ENCODE measurements around the gene SYT2.

Gene SYT2

DNA sequence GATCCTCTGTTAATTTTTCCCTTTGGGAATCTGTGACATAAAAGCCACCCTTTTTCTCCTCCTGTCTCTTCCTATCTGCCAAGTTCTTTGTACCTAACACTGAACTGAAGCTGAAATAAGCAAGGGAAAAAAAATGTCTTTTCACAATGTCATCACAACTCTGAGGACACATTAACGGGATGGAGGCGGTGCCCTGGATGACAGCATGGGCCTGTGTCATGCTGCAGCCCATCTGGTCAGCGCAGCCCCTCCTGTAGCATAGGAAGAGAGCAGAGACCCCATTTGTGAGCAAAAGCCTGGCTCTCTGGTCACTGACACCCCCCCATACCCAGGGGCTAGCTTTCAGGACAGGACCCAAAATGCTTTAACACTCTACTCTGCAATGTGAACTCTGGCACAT, 22.5 kb downstream of the SYT2 start:
- no peak overlapping the region for H3K27ac ChIP-seq
- H3K36me3 ChIP-seq: no peaks in the 10 kb centered on the region; the same call in 1 of the 2 replicates
- no peaks in the 10 kb centered on the region for H3K27me3 ChIP-seq (ENCODE audit: insufficient read depth, low read depth, severe bottlenecking)
- no peaks in the 10 kb centered on the region for H3K9me3 ChIP-seq (ENCODE audit: severe bottlenecking)
- TF ChIP-seq, protein P1, sequence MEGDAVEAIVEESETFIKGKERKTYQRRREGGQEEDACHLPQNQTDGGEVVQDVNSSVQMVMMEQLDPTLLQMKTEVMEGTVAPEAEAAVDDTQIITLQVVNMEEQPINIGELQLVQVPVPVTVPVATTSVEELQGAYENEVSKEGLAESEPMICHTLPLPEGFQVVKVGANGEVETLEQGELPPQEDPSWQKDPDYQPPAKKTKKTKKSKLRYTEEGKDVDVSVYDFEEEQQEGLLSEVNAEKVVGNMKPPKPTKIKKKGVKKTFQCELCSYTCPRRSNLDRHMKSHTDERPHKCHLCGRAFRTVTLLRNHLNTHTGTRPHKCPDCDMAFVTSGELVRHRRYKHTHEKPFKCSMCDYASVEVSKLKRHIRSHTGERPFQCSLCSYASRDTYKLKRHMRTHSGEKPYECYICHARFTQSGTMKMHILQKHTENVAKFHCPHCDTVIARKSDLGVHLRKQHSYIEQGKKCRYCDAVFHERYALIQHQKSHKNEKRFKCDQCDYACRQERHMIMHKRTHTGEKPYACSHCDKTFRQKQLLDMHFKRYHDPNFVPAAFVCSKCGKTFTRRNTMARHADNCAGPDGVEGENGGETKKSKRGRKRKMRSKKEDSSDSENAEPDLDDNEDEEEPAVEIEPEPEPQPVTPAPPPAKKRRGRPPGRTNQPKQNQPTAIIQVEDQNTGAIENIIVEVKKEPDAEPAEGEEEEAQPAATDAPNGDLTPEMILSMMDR (IDR thresholded peaks at IDR 0.05; ENCODE audit: low read depth, low read length): no peak
- no peak overlapping the region for H3K4me3 ChIP-seq (ENCODE audit: low read depth, low read length)
- no peak for DNase-seq

DNA sequence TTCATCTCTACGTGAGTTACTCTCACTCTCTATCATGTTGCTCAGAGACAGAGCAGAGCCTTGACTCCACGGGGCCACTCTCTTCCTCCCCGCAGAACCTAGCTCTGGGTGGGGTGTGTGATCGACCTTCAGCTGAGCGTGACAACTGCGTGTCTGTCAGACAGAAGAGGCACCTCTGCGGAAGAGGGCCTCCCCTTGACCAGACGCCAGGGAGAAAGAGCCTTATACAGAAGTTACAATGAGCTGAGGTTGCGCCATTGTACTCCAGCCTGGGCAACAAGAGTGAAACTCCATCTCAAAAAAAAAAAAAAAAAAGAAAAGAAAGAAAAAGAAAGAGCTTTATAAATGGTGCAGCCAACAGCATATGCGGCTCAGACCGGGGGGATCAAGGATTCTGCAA, 22.9 kb downstream of the SYT2 start:
- Histone ChIP-seq H3K27me3 (ENCODE audit: insufficient read depth, low read depth, severe bottlenecking) (no peaks in the 10 kb centered on the region), H3K4me3 (ENCODE audit: low read depth, low read length) (no peak overlapping the region), H3K36me3 (no peaks in the 10 kb centered on the region; the same call in 1 of the 2 replicates), H3K27ac (no peak overlapping the region), H3K9me3 (ENCODE audit: severe bottlenecking) (no peaks in the 10 kb centered on the region)
- DNase-seq: no peak
- TF ChIP-seq, protein P1 (IDR thresholded peaks at IDR 0.05; ENCODE audit: low read depth, low read length): no peak

DNA sequence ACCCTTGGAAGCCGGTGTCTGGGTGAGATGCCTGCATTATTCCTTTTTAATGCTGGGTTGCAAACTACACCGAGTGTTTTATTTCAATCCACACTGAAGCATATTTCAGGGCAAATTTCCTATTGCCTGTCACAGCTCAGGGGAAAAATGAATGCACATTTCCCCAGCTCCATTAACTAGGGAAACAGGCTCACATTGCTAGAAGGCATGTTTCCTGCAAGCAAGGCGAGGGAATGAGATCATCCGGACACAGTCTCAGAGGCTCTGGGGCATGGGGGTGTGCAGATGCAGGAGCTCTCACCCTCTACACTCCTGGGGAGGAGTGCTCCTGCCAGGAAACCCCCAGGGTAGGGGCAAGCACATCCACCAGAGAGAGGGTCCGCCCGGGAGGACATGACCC, 24.6 kb downstream of the SYT2 start:
- Histone ChIP-seq H3K27ac (no peak overlapping the region), H3K27me3 (ENCODE audit: insufficient read depth, low read depth, severe bottlenecking) (no peaks in the 10 kb centered on the region), H3K36me3 (no peaks in the 10 kb centered on the region; the same call in 1 of the 2 replicates), H3K9me3 (ENCODE audit: severe bottlenecking) (no peaks in the 10 kb centered on the region), H3K4me3 (ENCODE audit: low read depth, low read length) (no peak overlapping the region)
- no peak for DNase-seq
- TF ChIP-seq, protein P1 (IDR thresholded peaks at IDR 0.05; ENCODE audit: low read depth, low read length): no peak

DNA sequence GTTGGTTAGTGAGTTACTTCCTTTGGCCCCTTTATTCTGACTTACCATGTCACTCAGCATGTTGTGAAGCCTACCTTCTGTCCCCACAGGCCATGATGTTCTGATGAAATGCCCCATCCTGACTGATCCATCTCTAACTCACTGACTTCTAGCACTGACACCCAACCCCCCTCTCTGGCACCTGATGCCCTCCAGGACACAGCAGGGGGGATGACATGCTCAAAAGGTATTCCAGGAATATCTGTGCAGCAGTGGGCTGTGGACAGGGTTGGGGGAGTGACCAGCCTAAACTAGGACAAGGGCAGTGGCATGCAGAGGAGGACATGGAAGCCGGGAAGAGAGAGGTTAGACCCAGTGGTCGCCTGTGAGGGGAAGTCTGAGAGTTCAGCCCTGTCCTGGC, 25.5 kb downstream of the SYT2 start:
- no peaks in the 10 kb centered on the region for H3K27me3 ChIP-seq (ENCODE audit: insufficient read depth, low read depth, severe bottlenecking)
- H3K4me3 ChIP-seq (ENCODE audit: low read depth, low read length): no peak overlapping the region
- TF ChIP-seq, protein P1 (IDR thresholded peaks at IDR 0.05; ENCODE audit: low read depth, low read length): no peak
- DNase-seq: no peak
- H3K9me3 ChIP-seq (ENCODE audit: severe bottlenecking): no peaks in the 10 kb centered on the region
- no peaks in the 10 kb centered on the region; the same call in 1 of the 2 replicates for H3K36me3 ChIP-seq
- H3K27ac ChIP-seq: no peak overlapping the region

DNA sequence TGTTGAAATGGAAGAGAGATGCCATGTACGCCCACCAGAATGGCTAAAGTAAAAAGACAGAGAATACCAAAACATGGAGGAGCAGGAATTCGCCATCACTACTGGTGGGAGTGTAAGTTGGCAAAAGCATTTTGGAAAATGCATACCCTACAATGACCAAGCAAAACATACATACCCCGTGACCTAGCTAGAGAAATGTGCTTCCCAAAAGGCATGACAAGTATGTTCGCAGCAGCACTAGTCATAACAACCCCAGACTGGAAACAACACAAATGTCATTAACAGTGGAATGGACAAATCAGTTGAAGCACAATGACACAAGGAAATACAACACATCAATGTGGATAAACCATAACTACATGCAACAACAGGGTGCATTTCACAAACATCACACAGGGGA, 27.2 kb downstream of the SYT2 start:
- no peaks in the 10 kb centered on the region; the same call in 1 of the 2 replicates for H3K36me3 ChIP-seq
- no peaks in the 10 kb centered on the region for H3K9me3 ChIP-seq (ENCODE audit: severe bottlenecking)
- no peaks in the 10 kb centered on the region for H3K27me3 ChIP-seq (ENCODE audit: insufficient read depth, low read depth, severe bottlenecking)
- DNase-seq: no peak
- no peak overlapping the region for H3K27ac ChIP-seq
- TF ChIP-seq, protein P1 (IDR thresholded peaks at IDR 0.05; ENCODE audit: low read depth, low read length): no peak
- H3K4me3 ChIP-seq (ENCODE audit: low read depth, low read length): no peak overlapping the region

DNA sequence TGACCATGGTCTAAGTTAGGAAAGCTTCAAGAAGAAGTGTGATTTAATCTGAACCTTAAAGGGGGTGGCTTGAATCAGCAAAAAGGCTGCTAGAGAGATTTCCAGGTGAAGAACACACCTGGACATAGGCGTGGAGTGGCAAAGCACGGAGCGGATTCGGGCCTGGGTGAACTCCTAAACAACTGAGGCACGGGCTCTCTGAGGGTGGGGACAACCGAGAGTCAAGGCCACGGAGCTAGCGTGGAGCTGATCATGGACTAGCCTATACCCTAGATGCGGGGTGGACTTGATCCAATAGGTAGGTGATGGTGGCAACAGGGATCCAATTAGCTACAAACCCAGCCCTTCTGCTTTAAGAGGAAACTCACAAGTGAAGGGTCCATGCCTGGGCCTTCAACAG, 27.8 kb downstream of the SYT2 start:
- TF ChIP-seq, protein P1 (IDR thresholded peaks at IDR 0.05; ENCODE audit: low read depth, low read length): no peak
- Histone ChIP-seq H3K9me3 (ENCODE audit: severe bottlenecking) (peaks cover 4% of the 10 kb centered on the region), H3K27me3 (ENCODE audit: insufficient read depth, low read depth, severe bottlenecking) (no peaks in the 10 kb centered on the region), H3K27ac (no peak overlapping the region), H3K4me3 (ENCODE audit: low read depth, low read length) (no peak overlapping the region), H3K36me3 (no peaks in the 10 kb centered on the region; the same call in 1 of the 2 replicates)
- no peak for DNase-seq

Data from WERI-Rb-1 (cell line).